Mesendoderm (in vitro differentiated cells): ENCODE results near the gene IFNL1.

Experiments
- DNase-seq: peaks from one replicate; pipeline ENCODE4 v3.0.0; 2013
- H2AK5ac ChIP-seq: 2 replicates; pipeline ENCODE4 v1.6.1; 2013; ENCODE audit warnings: low read length, inconsistent platforms
- H2BK120ac ChIP-seq: 2 replicates; pipeline ENCODE4 v1.6.1; 2013; ENCODE audit warnings: low read depth, mild to moderate bottlenecking, low read length, moderate library complexity, mixed read lengths
- H2BK15ac ChIP-seq: replicated peaks from 2 replicates; pipeline ENCODE4 v1.6.1; 2013; ENCODE audit warnings: low read depth, mild to moderate bottlenecking, moderate library complexity
- H2BK5ac ChIP-seq: 2 replicates; pipeline ENCODE4 v1.6.1; 2013; ENCODE audit warnings: low read length, inconsistent platforms
- H3K18ac ChIP-seq: 2 replicates; pipeline ENCODE4 v1.6.1; 2013; ENCODE audit warnings: mild to moderate bottlenecking, low read length, mixed read lengths
- H3K23ac ChIP-seq: one replicate; pipeline ENCODE4 v1.6.1; 2013; ENCODE audit warnings: low read length
- H3K27ac ChIP-seq: 2 replicates; pipeline ENCODE4 v1.5.1; 2013; ENCODE audit warnings: low read depth, mild to moderate bottlenecking, inconsistent platforms, low read length, moderate library complexity
- H3K27me3 ChIP-seq: 2 replicates; pipeline ENCODE4 v1.6.1; 2013; ENCODE audit warnings: low read length, control low read depth, mild to moderate bottlenecking, inconsistent platforms; ENCODE audit not compliant: insufficient read depth, poor library complexity
- H3K36me3 ChIP-seq: 2 replicates; pipeline ENCODE4 v1.6.1; 2013; ENCODE audit warnings: low read length, inconsistent platforms; ENCODE audit not compliant: control insufficient read depth, insufficient read depth
- H3K4ac ChIP-seq: one replicate; pipeline ENCODE4 v1.6.1; 2013; ENCODE audit warnings: low read depth, mild to moderate bottlenecking, low read length, moderate library complexity
- H3K4me1 ChIP-seq: 2 replicates; pipeline ENCODE4 v1.6.1; 2013; ENCODE audit warnings: low read depth, low read length, inconsistent platforms; ENCODE audit not compliant: control insufficient read depth
- H3K4me2 ChIP-seq: 2 replicates; pipeline ENCODE4 v1.6.1; 2013; ENCODE audit warnings: low read length
- H3K4me3 ChIP-seq: 2 replicates; pipeline ENCODE4 v1.5.1; 2013; ENCODE audit warnings: mild to moderate bottlenecking, low read length
- H3K56ac ChIP-seq: one replicate; pipeline ENCODE4 v1.6.1; 2013; ENCODE audit warnings: low read length
- H3K79me1 ChIP-seq: 2 replicates; pipeline ENCODE4 v1.6.1; 2013; ENCODE audit warnings: low read length, inconsistent platforms
- H3K79me2 ChIP-seq: 2 replicates; pipeline ENCODE4 v1.6.1; 2013; ENCODE audit warnings: mild to moderate bottlenecking, low read length; ENCODE audit not compliant: control insufficient read depth, insufficient read depth
- H3K9ac ChIP-seq: 2 replicates; pipeline ENCODE4 v1.6.1; 2013; ENCODE audit warnings: low read length, inconsistent platforms
- H4K5ac ChIP-seq: one replicate; pipeline ENCODE4 v1.6.1; 2013; ENCODE audit warnings: low read length
- H4K8ac ChIP-seq: one replicate; pipeline ENCODE4 v1.6.1; 2013; ENCODE audit warnings: low read depth, mild to moderate bottlenecking, control low read depth, low read length, moderate library complexity
- WGBS: extraction: QIAGEN DNeasy Blood & Tissue Kit; methylation state at CpG from one replicate; pipeline ENCODE4 v1.1.7; 2013; ENCODE audit warnings: low lambda C conversion rate, missing lambda C conversion rate; ENCODE audit not compliant: insufficient coverage; ENCODE audit errors: extremely low coverage; 5-methylcytosine and 5-hydroxymethylcytosine counted together
- small RNA-seq: library from polyadenylated mRNA; stranded (forward); fragments of <200 nt; extraction: miRNeasy Mini kit (QIAGEN cat#:217004); gene quantifications from one replicate; pipeline ENCODE3, GENCODE V24; 2013; ENCODE audit not compliant: insufficient read depth

Gene IFNL1

GRCh38 chr19:39347332-39348164 lies 51.3 kb downstream of the IFNL1 start:
- Histone ChIP-seq H3K23ac (no peak overlapping the region), H3K79me1 (peaks cover 26% of the 10 kb centered on the region), H2BK15ac (no peak overlapping the region), H3K79me2 (peaks cover 14% of the 10 kb centered on the region), H3K36me3 (no peaks in the 10 kb centered on the region), H4K5ac (no peak overlapping the region), H3K4ac (no peak overlapping the region), H3K4me2 (no peak overlapping the region), H3K4me1 (no peaks in the 10 kb centered on the region), H2AK5ac (no peak overlapping the region), H3K9ac (no peak overlapping the region), H2BK120ac (no peak overlapping the region), H3K18ac (no peak overlapping the region), H3K27ac (no peak overlapping the region), H3K4me3 (no peak overlapping the region), H4K8ac (no peak overlapping the region), H3K56ac (no peak overlapping the region), H2BK5ac (no peak overlapping the region), H3K27me3 (no peaks in the 10 kb centered on the region)
- no CpG with 5 or more reads among the region's 4 CpGs for WGBS
- DNase-seq, result no peak

Small RNA genes lying within 50 kb of the gene (small RNA-seq; reads per million reads assigned to genes)
- gene AC011445.2, result 1.6 reads per million
